ENCODE measurements around the gene TIMP1.

GRCh38 chrX:47558436-47558835, 23.8 kb upstream of the TIMP1 start:
- TF ChIP-seq EZH2 (IDR thresholded peaks at IDR 0.05; ENCODE audit: insufficient read depth, low read length): no peak
- TF ChIP-seq CTCF (IDR thresholded peaks at IDR 0.05; ENCODE audit: insufficient read depth, low read depth, low read length): no peak

Measured in astrocyte (in vitro differentiated cells and primary cell).